GM18873 (cell line): Measurements from ENCODE around the gene FAM216A.
"Not testable (repeated sequence)": the region's sequence is repeated elsewhere in the genome, so short reads cannot be mapped to it uniquely, and the experiment has no call there.

Source experiments
- ATAC-seq: cut with Tn5 transposase; IDR thresholded peaks from one replicate; pipeline ENCODE4 v1.9.1; 2021; ENCODE audit warnings: mild to moderate bottlenecking, moderate library complexity, moderate number of reproducible peaks; ENCODE audit not compliant: unreplicated experiment, low FRiP score

FAM216A gene

GRCh38 chr12:110468214-110469048, at the start of gene FAM216A, which contains the start of gene GPN3:
FAM216A (plus strand) TSS chr12:110468845; CDS start chr12:110468876, 31 bp downstream.
GPN3 (minus strand) TSS chr12:110468257; CDS start chr12:110468203, 54 bp downstream.
- ATAC-seq: peak; percentile 78

- ATAC-seq: not testable (repeated sequence)
Measured at GRCh38 chr12:110420644-110421043, 48.0 kb upstream of the FAM216A start.

DNA sequence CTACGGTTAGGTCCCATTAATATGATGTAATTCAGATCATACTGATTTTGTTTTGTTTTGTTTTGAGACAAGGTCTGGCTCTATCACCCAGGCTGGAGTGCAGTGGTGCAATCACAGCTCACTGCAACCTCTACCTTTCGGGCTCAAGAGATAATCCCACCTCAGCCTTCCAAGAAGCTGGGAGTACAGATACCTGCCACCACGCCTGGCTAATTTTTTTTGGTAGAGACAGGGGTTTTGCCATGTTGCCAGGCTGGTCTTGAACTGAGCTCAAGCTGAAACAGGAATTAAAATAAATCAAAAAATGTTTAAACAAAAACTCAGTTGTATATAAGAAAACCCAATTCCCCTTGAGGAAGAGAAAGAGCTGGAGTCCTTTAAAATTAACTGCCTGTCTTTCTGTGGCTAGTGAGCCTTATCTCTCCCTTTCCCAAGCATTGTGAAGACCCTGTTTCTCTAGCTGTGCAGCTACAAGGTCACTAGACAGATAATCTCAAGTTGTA, 47.4 kb upstream of the FAM216A start:
- no peak for ATAC-seq

GRCh38 chr12:110421701-110422100, 46.9 kb upstream of the FAM216A start:
- no peak for ATAC-seq

GRCh38 chr12:110424237-110424636, 44.4 kb upstream of the FAM216A start:
- ATAC-seq: no peak

GRCh38 chr12:110426406-110426805, 42.2 kb upstream of the FAM216A start:
- ATAC-seq: no peak

DNA sequence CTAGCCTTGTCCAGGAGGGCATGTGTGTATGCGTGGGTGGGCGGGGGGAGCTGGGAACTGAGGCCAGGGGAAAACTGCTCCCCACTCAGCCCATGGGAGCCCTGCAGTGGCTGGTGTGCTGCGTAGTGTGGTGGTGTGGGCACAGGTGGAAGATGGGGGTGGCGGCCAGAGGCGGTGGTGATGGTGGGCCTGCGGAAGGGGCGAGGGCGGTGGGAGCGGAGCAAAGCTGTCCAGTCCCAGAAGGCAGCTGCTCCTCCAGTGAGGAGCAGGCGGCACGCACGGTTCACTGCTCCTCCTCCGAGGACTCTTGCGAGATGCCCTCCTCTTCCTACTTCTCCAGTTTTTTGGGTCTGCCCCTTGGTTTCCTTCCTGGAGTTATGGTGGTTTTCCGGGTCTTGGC, 39.0 kb upstream of the FAM216A start:
- not testable (repeated sequence) for ATAC-seq

DNA sequence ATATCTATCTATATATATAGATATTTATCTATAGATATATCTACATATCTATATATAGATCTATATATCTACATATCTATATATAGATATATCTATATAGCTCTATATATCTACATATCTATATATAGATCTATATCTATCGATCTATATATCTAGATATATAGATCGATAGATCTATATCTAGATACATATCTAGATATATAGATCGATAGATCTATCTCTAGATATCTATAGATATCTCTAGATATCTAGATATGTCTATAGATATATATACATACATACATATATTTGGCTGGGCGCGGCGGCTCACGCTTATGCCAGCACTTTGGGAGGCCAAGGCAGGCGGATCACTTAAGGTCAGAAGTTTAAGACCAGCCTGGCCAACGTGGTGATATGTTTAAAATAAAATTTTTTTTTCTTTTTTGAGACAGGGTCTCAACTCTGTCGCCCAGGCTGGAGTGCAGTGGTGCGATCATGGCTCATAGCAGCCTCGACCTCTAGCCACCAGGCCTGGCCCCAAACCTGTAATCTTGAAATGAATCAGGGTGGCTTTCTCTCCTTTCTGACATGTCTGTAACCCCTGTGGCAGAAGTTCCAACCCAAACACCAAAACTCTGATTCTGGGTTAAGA, 36.6 kb upstream of the FAM216A start:
- peak; percentile 12 for ATAC-seq

DNA sequence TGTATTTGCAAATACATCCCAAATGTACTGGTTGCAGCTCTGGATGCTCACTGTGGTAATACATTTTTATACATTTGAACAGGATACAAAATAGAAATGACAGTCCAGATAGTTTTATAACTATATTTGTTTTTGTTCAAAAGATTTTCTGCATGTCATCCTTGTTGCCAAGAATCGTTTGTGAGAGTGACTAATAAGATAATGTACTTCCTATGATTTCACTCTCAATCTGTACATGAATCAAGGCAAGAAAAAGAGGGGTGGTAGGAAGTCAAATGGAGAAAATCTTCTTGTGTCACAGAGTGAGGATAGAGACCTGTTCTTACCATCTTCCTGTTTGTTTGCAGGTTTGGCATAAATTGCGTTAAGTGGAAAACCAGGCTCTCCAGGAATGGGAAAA, 32.4 kb upstream of the FAM216A start:
- no peak for ATAC-seq

- no peak for ATAC-seq
Measured at GRCh38 chr12:110444455-110444854, 24.2 kb upstream of the FAM216A start.

DNA sequence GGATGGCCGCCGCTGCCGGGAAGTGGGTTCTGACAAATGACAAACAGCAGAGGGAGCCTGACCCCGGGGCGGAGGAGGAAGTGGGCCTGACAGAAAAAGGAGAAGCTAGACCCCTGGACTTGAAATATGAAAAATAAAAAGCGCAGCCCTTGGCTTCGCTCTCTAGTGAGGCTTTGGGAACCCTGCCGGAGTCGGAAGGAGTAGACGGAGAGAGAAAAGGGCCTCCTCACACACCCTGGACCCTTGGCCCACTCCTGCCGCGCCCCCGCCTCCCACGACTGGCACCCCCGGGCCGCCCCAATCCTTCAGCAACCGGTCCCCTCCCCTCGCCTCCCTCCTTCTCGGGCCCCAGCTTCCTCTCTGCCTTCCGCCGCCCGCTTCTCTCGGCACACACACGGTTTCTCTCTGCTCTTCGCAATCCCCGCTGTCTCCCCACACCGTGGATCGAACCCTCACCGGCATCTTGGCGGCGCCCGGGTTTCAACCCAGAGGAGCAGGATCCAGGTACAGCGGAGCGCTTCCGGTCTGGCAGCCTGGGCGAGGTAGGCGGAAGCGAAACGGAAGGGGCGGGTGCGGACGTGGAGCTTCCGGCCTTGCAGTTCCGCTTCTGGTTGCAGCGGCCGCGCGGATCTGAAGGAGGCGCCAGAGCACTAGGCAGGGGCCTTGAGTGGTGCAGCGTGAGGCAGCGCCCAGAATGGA, 18.7 kb upstream of the FAM216A start, which contains the start of gene ARPC3:
Gene ARPC3 (minus strand): TSS at position 539 of the 699 bp plus-strand sequence. CDS start 77 bp downstream, at position 462.
- peak; percentile 82 for ATAC-seq

DNA sequence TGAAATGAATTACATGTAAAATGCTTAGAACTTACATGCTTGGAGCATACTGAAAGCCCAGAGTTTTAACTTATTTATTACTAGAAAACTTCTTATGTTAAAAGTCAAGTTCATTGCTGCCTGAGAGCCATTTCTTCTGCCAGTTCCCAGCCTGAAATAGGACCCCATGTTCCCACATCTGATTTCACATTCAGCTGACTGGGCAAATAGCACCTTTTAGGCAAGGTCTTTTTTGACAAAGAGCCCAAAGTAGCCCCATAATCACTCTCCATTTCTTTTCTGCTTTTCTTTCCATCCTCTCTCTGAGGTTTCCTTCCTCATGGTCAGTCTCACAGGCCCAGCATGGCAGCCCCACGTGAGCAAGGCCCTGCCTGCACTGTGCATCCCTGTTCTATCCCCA, 17.4 kb upstream of the FAM216A start:
- ATAC-seq: no peak

- ATAC-seq: no peak
Measured at GRCh38 chr12:110453569-110454296, 14.9 kb upstream of the FAM216A start.

- ATAC-seq: no peak
Measured at GRCh38 chr12:110458756-110459155, 9.9 kb upstream of the FAM216A start.

DNA sequence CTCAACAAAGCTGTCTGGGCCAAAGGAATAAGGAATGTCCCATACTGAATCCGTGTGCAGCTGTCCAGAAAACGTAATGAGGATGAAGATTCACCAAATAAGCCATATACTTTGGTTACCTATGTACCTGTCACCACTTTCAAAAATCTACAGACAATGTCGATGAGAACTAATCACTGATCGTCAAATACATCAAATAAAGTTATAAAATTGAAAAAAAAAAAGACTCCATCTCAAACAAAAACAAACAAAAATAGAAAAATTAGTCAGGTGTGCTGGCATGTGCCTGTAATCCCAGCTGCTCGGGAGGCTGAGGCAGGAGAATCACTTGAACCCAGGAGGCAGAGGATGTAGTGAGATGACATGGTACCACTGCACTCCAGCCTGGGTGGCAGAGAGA, 7.5 kb upstream of the FAM216A start:
- ATAC-seq: not testable (repeated sequence)

- no peak for ATAC-seq
Measured at GRCh38 chr12:110465024-110465423, 3.6 kb upstream of the FAM216A start.

DNA sequence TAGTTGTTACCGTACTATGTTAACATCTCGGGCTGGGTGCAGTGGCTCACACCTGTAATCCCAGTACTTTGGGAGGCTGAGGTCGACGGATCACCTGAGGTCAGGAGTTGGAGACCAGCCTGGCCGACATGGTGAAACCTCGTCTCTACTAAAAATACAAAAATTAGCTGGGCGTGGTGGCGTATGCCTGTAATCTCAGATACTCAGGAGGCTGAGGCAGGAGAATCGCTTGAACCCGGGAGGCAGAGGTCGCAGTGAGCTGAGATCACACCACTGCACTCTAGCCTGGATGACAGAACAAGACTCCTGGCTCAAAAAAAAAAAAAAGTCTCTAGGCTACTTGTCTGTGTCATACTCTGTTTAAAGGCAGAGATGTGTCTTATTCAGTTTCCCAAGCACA, 2.9 kb upstream of the FAM216A start:
- not testable (repeated sequence) for ATAC-seq

- no peak for ATAC-seq
Measured at GRCh38 chr12:110466791-110467190, 1.9 kb upstream of the FAM216A start.

- no peak for ATAC-seq
Measured at GRCh38 chr12:110467847-110468213, 815 bp upstream of the FAM216A start.

DNA sequence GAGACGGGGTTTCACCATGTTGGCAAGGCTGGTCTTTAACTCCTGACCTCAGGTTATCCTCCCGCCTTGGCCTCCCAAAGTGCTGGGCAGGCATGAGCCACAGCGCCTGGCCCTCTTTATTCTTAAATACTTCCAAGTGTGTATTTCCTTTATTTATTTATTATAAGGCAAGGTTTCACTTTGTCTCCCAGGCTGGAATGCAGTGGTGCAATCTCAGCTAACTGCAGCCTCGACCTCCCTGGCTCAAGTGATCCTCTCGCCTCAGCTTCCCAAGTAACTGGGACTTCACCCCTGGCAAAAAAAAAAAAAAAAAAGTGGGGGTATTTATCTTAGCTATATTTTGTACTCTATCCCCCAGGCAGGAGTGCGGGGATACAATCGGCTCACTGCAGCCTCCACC, 6.8 kb downstream of the FAM216A start:
- no peak for ATAC-seq
